ENCODE data around the gene EVI5L.

EVI5L gene

DNA sequence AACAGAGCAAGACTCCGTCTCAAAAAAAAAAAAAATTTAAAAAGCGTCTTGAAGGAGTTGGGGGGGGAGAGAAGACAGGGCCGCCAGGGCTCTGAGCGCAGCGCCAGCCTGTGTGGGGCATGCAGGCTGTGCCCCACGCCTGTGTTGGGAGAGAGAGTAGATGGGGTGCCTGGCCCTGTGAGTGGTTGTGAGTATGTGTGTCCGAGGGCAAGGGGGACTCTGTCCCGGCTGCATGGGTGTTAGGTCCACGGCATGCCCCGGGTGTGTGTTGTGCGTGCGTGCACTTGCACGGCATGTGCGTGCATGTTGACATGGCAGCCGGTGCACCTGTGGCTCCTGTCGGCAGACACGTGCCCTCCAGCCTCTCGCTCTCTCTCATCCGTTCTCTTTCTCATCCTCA lies 77.1 kb downstream of the EVI5L start:
- Histone ChIP-seq H3K4me3 (ENCODE audit: low read length) (no peak overlapping the region), H3K27me3 (ENCODE audit: control insufficient read depth, insufficient read depth, low read length) (no peaks in the 10 kb centered on the region), H3K9me3 (ENCODE audit: control insufficient read depth, insufficient read depth, low read length) (no peaks in the 10 kb centered on the region), H3K4me1 (ENCODE audit: control insufficient read depth, insufficient read depth, low read length) (no peaks in the 10 kb centered on the region), H3K27ac (ENCODE audit: low read length) (no peak overlapping the region), H3K36me3 (ENCODE audit: control insufficient read depth, insufficient read depth, low read length) (peaks cover 27% of the 10 kb centered on the region)
- no CpG with 5 or more reads among the region's 19 CpGs for WGBS (ENCODE audit: insufficient coverage, insufficient read length)
- DNase-seq (ENCODE audit: low read depth, low spot score): no peak

DNA sequence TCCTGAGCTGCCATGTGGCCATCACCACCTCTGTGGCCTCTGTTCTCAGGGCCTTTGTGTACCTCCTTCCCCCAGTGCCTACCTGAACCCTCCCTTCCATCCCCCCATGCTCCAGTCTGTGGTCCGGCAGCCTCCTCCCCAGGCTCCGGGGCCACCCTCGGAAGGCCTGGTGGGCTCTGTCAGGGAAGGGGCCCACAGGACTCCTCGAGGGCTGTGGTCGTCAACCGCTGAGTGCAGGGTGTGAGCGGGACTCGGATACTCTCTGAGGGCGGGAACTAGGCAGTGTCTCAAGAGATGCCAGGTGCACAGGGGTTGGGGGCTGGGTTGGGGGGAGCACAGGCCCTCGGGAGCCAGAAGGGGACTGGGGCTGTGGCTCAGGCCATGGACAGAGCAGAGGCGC lies 77.5 kb downstream of the EVI5L start:
- H3K36me3 ChIP-seq (ENCODE audit: control insufficient read depth, insufficient read depth, low read length): peaks cover 30% of the 10 kb centered on the region
- no peak for DNase-seq (ENCODE audit: low read depth, low spot score)
- H3K9me3 ChIP-seq (ENCODE audit: control insufficient read depth, insufficient read depth, low read length): no peaks in the 10 kb centered on the region
- no CpG with 5 or more reads among the region's 11 CpGs for WGBS (ENCODE audit: insufficient coverage, insufficient read length)
- no peaks in the 10 kb centered on the region for H3K4me1 ChIP-seq (ENCODE audit: control insufficient read depth, insufficient read depth, low read length)
- H3K4me3 ChIP-seq (ENCODE audit: low read length): no peak overlapping the region
- H3K27me3 ChIP-seq (ENCODE audit: control insufficient read depth, insufficient read depth, low read length): no peaks in the 10 kb centered on the region
- no peak overlapping the region for H3K27ac ChIP-seq (ENCODE audit: low read length)

DNA sequence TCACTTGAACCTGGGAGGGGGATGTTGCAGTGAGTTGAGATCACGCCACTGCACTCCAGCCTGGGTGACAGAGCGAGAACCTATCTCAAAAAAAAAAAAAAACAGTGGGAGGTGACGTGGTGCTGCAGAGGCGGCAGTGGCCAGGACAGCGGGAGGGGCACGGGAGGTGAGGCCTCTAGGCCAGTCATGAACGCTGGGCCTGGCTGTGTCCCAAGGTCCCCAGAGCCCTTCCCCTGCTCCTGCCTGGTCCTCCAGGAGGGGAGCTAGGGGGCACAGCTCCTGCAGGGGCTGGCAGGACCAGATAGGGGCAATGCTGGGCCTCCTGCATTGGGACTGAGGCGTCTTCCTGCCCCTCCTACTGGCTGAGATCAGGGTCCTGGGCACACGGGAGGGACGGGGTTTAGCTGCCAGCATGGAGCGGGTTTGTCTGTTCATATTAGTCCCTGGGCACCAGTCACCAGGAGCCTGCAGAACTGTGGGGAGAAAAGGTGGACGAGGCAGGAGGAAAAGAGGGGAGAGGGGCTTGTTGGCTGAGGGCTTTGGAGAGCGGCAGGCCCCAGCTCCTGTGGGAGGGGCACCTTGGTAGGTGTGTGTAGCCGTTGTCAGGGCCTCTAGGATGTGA lies 78.2 kb downstream of the EVI5L start:
- H3K27ac ChIP-seq (ENCODE audit: low read length): no peak overlapping the region
- no peak overlapping the region for H3K4me3 ChIP-seq (ENCODE audit: low read length)
- no peaks in the 10 kb centered on the region for H3K9me3 ChIP-seq (ENCODE audit: control insufficient read depth, insufficient read depth, low read length)
- H3K4me1 ChIP-seq (ENCODE audit: control insufficient read depth, insufficient read depth, low read length): no peaks in the 10 kb centered on the region
- H3K27me3 ChIP-seq (ENCODE audit: control insufficient read depth, insufficient read depth, low read length): no peaks in the 10 kb centered on the region
- peaks cover 32% of the 10 kb centered on the region for H3K36me3 ChIP-seq (ENCODE audit: control insufficient read depth, insufficient read depth, low read length)
- no peak for DNase-seq (ENCODE audit: low read depth, low spot score)
- WGBS (ENCODE audit: insufficient coverage, insufficient read length): no CpG with 5 or more reads among the region's 14 CpGs

DNA sequence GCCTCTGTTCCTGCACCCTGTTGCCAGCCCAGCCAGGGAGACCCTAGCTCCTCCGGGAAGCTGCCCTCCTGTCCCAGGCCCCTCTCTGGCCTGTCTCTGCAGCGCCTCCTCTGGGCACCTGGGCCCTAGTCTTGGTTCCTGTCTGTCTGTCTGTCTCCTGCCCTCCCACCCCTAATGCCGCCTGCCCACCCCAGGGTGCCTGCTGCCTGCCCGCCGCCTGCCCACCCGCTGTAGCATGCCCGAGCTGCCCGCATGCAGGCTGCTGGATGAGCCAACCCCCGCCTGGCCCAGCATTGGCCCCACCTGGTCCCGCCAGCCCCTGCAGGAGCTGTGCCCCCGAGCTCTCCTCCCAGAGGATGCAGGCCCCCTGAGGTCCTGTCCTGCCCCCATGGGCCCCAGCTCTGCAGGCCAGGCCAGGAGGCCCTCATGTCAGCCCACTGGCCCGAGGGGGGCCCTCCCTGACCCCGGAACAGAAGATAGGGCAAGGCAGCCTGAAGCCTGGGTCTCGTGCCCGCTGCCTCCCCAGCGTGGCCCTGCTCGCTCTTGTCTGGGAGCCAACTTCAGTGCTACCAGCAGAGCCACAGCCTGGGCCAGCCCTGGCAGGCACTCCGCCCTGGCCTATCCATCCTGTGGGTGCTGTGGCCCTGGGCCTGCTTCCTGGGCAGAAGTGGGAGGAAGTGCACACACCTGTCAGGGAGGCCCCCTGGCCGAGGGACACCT lies 78.9 kb downstream of the EVI5L start:
- Histone ChIP-seq H3K9me3 (ENCODE audit: control insufficient read depth, insufficient read depth, low read length) (no peaks in the 10 kb centered on the region), H3K36me3 (ENCODE audit: control insufficient read depth, insufficient read depth, low read length) (peaks cover 32% of the 10 kb centered on the region), H3K27ac (ENCODE audit: low read length) (no peak overlapping the region), H3K27me3 (ENCODE audit: control insufficient read depth, insufficient read depth, low read length) (no peaks in the 10 kb centered on the region), H3K4me1 (ENCODE audit: control insufficient read depth, insufficient read depth, low read length) (no peaks in the 10 kb centered on the region), H3K4me3 (ENCODE audit: low read length) (no peak overlapping the region)
- DNase-seq (ENCODE audit: low read depth, low spot score): no peak
- no CpG with 5 or more reads among the region's 19 CpGs for WGBS (ENCODE audit: insufficient coverage, insufficient read length)

DNA sequence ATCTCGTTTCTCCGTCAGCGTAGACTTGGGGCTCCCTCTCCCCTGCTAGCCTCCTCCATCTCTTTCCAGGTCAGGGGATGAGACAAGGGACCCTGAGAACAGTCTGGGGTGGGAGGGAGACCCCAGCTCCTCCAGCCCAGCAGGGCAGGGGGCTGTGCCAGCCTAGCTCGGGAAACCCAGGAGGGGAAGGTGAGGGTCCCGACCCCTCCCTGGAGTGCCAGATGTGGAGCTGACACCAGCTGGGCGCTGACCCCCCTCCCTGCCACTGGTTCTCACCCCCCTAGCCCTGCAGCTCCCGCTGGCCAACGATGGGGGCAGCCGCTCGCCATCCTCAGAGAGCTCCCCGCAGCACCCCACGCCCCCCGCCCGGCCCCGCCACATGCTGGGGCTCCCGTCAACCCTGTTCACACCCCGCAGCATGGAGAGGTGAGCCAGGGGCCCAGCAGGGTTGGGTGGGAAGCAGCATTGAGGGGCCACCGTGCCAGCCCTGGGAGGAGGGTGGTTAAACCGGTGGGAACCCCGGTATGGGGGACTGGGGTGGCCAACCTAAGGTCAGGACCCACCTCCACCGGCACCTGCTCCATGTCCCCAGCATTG lies 79.6 kb downstream of the EVI5L start:
- Histone ChIP-seq H3K9me3 (ENCODE audit: control insufficient read depth, insufficient read depth, low read length) (no peaks in the 10 kb centered on the region), H3K36me3 (ENCODE audit: control insufficient read depth, insufficient read depth, low read length) (peaks cover 32% of the 10 kb centered on the region), H3K4me3 (ENCODE audit: low read length) (no peak overlapping the region), H3K27me3 (ENCODE audit: control insufficient read depth, insufficient read depth, low read length) (no peaks in the 10 kb centered on the region), H3K4me1 (ENCODE audit: control insufficient read depth, insufficient read depth, low read length) (no peaks in the 10 kb centered on the region), H3K27ac (ENCODE audit: low read length) (no peak overlapping the region)
- DNase-seq (ENCODE audit: low read depth, low spot score): no peak
- no CpG with 5 or more reads among the region's 21 CpGs for WGBS (ENCODE audit: insufficient coverage, insufficient read length)

DNA sequence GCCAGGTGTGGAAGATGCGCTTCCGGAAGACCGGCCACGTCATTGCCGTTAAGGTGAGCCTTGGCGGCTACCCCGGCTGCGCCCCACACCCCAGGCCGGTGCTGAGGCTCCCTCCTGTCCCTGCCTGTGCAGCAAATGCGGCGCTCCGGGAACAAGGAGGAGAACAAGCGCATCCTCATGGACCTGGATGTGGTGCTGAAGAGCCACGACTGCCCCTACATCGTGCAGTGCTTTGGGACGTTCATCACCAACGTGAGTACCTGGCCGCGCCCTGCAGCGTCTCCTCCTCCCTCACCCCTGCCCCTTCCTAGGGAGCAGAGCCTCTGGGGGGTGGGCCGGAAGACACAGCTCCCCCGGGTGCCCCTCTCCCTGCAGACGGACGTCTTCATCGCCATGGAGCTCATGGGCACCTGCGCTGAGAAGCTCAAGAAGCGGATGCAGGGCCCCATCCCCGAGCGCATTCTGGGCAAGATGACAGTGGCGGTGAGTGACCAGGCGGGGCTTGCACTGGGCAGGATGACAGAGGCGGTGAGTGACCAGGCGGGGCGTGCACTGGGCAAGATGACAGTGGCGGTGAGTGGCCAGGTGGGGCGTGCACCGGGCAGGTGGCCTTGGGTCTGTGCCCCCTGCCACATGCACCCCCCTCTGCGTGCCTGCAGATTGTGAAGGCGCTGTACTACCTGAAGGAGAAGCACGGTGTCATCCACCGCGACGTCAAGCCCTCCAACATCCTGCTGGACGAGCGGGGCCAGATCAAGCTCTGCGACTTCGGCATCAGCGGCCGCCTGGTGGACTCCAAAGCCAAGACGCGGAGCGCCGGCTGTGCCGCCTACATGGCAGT lies 80.5 kb downstream of the EVI5L start:
- no CpG with 5 or more reads among the region's 54 CpGs for WGBS (ENCODE audit: insufficient coverage, insufficient read length)
- H3K27me3 ChIP-seq (ENCODE audit: control insufficient read depth, insufficient read depth, low read length): peaks cover 3% of the 10 kb centered on the region
- no peak overlapping the region for H3K27ac ChIP-seq (ENCODE audit: low read length)
- H3K36me3 ChIP-seq (ENCODE audit: control insufficient read depth, insufficient read depth, low read length): peaks cover 32% of the 10 kb centered on the region
- H3K4me1 ChIP-seq (ENCODE audit: control insufficient read depth, insufficient read depth, low read length): no peaks in the 10 kb centered on the region
- no peak for DNase-seq (ENCODE audit: low read depth, low spot score)
- H3K4me3 ChIP-seq (ENCODE audit: low read length): no peak overlapping the region
- no peaks in the 10 kb centered on the region for H3K9me3 ChIP-seq (ENCODE audit: control insufficient read depth, insufficient read depth, low read length)

DNA sequence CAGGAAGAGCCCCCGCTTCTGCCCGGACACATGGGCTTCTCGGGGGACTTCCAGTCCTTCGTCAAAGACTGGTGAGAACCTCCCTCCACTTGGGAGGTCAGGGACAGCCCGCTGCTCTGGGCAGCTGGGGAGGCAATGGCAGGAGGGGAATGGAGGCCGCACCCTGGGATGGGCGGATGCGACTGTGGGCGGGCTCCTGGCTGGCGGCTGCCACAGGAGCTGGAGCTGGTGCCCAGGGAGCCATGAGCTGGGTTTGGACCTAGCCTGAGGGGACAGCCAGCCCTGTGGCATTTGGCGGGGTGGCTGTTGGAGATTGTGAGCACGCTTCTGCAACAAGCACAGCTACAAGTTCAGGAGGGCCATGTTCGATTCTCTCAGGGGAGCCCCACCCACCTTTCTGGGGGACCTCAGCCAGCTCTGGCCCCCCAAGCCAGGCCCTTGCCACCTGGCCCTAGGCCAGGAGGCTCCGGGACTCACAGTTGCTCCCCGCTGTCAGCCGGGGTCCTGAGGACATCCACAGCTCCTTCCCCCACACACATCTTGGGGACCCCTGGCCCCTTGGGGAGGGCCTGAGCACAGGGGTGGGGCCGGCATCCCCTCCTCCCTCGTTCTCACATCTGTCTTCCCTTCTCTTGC lies 81.6 kb downstream of the EVI5L start:
- H3K27ac ChIP-seq (ENCODE audit: low read length): no peak overlapping the region
- WGBS (ENCODE audit: insufficient coverage, insufficient read length): no CpG with 5 or more reads among the region's 18 CpGs
- H3K4me3 ChIP-seq (ENCODE audit: low read length): no peak overlapping the region

DNA sequence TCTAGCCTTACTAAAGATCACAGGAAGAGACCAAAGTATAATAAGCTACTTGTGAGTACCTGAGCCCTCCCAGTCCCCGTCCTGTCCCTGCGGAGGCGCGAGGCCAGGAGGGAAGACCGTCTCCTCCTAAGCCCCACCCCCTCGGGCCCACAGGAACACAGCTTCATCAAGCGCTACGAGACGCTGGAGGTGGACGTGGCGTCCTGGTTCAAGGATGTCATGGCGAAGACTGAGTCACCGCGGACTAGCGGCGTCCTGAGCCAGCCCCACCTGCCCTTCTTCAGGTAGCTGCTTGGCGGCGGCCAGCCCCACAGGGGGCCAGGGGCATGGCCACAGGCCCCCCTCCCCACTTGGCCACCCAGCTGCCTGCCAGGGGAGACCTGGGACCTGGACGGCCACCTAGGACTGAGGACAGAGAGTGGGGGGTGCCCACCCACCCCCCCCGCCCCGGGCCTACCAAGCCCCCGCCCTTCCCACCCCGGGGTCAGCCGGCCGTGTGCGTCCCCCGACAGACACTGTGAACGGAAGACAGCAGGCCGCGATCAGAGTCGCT lies 82.2 kb downstream of the EVI5L start:
- Histone ChIP-seq H3K36me3 (ENCODE audit: control insufficient read depth, insufficient read depth, low read length) (peaks cover 30% of the 10 kb centered on the region), H3K9me3 (ENCODE audit: control insufficient read depth, insufficient read depth, low read length) (no peaks in the 10 kb centered on the region), H3K27ac (ENCODE audit: low read length) (no peak overlapping the region), H3K4me1 (ENCODE audit: control insufficient read depth, insufficient read depth, low read length) (no peaks in the 10 kb centered on the region; the same call in 1 of the 2 replicates), H3K27me3 (ENCODE audit: control insufficient read depth, insufficient read depth, low read length) (peaks cover 12% of the 10 kb centered on the region), H3K4me3 (ENCODE audit: low read length) (no peak overlapping the region)
- no peak for DNase-seq (ENCODE audit: low read depth, low spot score)
- no CpG with 5 or more reads among the region's 31 CpGs for WGBS (ENCODE audit: insufficient coverage, insufficient read length)

More for the DNA sequence above, 81.6 kb downstream of the EVI5L start:
- Histone ChIP-seq H3K36me3 (ENCODE audit: control insufficient read depth, insufficient read depth, low read length) (peaks cover 32% of the 10 kb centered on the region), H3K27me3 (ENCODE audit: control insufficient read depth, insufficient read depth, low read length) (peaks cover 8% of the 10 kb centered on the region), H3K4me1 (ENCODE audit: control insufficient read depth, insufficient read depth, low read length) (no peaks in the 10 kb centered on the region; the same call in 1 of the 2 replicates), H3K9me3 (ENCODE audit: control insufficient read depth, insufficient read depth, low read length) (no peaks in the 10 kb centered on the region)
- no peak for DNase-seq (ENCODE audit: low read depth, low spot score)

DNA sequence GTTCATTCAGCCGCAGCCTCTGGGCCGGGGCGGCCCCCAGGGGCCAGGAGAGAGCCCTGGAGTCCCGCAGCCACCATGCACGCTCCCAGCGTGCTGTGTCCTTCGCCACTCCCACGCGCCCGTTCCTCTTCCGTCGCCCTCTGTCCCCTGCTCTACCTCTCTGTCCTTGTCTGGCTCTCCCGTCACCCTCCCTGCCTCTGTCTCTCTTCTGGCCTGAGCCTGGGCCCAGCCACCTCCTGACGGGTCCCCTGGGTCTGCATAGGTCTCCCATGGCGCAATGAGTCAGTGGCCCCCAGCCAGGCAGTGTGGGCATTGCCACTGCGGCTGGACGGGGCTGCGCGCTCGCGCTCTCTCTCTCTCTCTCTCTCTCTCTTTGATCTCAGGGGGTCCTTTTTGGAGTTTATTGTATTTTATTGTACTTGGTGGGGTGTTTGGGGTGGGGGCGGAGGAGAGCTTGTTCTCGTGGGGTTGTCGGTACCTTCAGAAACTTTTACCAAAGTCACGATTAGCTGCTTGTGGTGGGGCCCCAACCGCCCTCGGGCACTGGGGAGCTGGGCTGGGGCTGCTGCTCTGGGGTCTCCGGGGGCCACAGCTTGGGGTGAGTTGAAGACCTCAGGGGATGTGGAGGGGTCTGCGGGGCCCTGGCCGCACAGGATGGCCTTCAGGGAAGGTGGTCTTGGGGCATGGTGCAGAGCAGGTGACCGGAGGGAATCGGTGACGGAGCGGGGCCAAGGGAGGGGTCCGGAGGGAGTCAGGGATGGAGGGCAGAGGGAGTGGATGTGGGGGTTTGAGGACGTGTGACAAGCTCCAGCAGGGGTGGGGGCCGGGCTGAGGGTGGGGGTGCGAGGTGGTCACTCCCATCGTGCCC lies 82.9 kb downstream of the EVI5L start:
- peaks cover 13% of the 10 kb centered on the region for H3K27me3 ChIP-seq (ENCODE audit: control insufficient read depth, insufficient read depth, low read length)
- no peak overlapping the region for H3K4me3 ChIP-seq (ENCODE audit: low read length)
- H3K27ac ChIP-seq (ENCODE audit: low read length): no peak overlapping the region
- peaks cover 28% of the 10 kb centered on the region for H3K36me3 ChIP-seq (ENCODE audit: control insufficient read depth, insufficient read depth, low read length)
- WGBS (ENCODE audit: insufficient coverage, insufficient read length): no CpG with 5 or more reads among the region's 39 CpGs
- DNase-seq (ENCODE audit: low read depth, low spot score): no peak
- H3K4me1 ChIP-seq (ENCODE audit: control insufficient read depth, insufficient read depth, low read length): no peaks in the 10 kb centered on the region; the same call in 1 of the 2 replicates
- no peaks in the 10 kb centered on the region for H3K9me3 ChIP-seq (ENCODE audit: control insufficient read depth, insufficient read depth, low read length)

Measured in iPS DF 6.9 (cell line).